Keratinocyte (primary cell): ENCODE data around the gene FSIP1. TPM values are rescaled to one million over a fixed set of nuclear protein-coding genes. Genes with fewer than 3 reads are reported as not detected.

Experiments used
- DNase-seq: peaks from one replicate; pipeline ENCODE4 v3.0.0-alpha.2; 2011; ENCODE audit warnings: low read depth, missing footprints, low spot score
- FAIRE-seq: peaks from 2 replicates; lab custom pipeline; 2011; peaks lifted over from hg19 to GRCh38; lab: Jason Lieb, UNC
- H2AFZ ChIP-seq: 2 replicates; pipeline ENCODE4 v1.6.0; 2012; ENCODE audit warnings: low read length, control low read depth, inconsistent platforms; ENCODE audit not compliant: control insufficient read depth
- H3K27ac ChIP-seq: 2 replicates; pipeline ENCODE4 v1.5.1; 2011; ENCODE audit warnings: low read length; ENCODE audit not compliant: control insufficient read depth, insufficient read depth
- H3K27me3 ChIP-seq: 3 replicates; pipeline ENCODE4 v1.6.0; 2011; ENCODE audit warnings: low read length; ENCODE audit not compliant: control insufficient read depth, insufficient read depth; ENCODE audit errors: extremely low read depth
- H3K36me3 ChIP-seq, 2 experiments: 2 replicates in 1 of 2; 3 replicates in 1 of 2; pipeline ENCODE4 v1.5.1; 2011; ENCODE audit warnings: low read length in 2 of 2, mild to moderate bottlenecking in 1 of 2; ENCODE audit not compliant: control insufficient read depth in 2 of 2, insufficient read depth in 2 of 2; ENCODE audit errors: extremely low read depth in 1 of 2
- H3K4me1 ChIP-seq: 3 replicates; pipeline ENCODE4 v1.5.1; 2011; ENCODE audit warnings: low read length; ENCODE audit not compliant: control insufficient read depth, insufficient read depth; ENCODE audit errors: extremely low read depth
- H3K4me2 ChIP-seq: 3 replicates; pipeline ENCODE4 v1.6.0; 2011; ENCODE audit warnings: low read depth, low read length; ENCODE audit not compliant: control insufficient read depth, insufficient read depth; ENCODE audit errors: extremely low read depth
- H3K4me3 ChIP-seq, 3 experiments: fragments of 200-600 bp in 1 of 3; sonication (generic) in 1 of 3; 2 replicates in 2 of 3; 3 replicates in 1 of 3; pipeline ENCODE4 v1.5.1; 2011 to 2016; ENCODE audit warnings: low read length in 3 of 3, mild to moderate bottlenecking in 3 of 3, control low read depth in 2 of 3, inconsistent platforms in 1 of 3, low read depth in 1 of 3, mixed read lengths in 1 of 3, mixed run types in 1 of 3, moderate library complexity in 1 of 3; ENCODE audit not compliant: control insufficient read depth in 2 of 3, insufficient read depth in 2 of 3; ENCODE audit errors: extremely low read depth in 1 of 3
- H3K79me2 ChIP-seq: 2 replicates; pipeline ENCODE4 v1.6.0; 2012; ENCODE audit warnings: low read length; ENCODE audit not compliant: control insufficient read depth, insufficient read depth
- H3K9ac ChIP-seq: 3 replicates; pipeline ENCODE4 v1.6.0; 2011; ENCODE audit warnings: low read length; ENCODE audit not compliant: control insufficient read depth, insufficient read depth; ENCODE audit errors: extremely low read depth
- H3K9me1 ChIP-seq: 3 replicates; pipeline ENCODE4 v1.6.0; 2011; ENCODE audit warnings: low read length; ENCODE audit not compliant: control insufficient read depth, insufficient read depth; ENCODE audit errors: extremely low read depth
- H3K9me3 ChIP-seq: 2 replicates; pipeline ENCODE4 v1.5.1; 2012; ENCODE audit warnings: low read depth, low read length; ENCODE audit not compliant: control insufficient read depth
- H4K20me1 ChIP-seq: 3 replicates; pipeline ENCODE4 v1.6.0; 2011; ENCODE audit warnings: low read length; ENCODE audit not compliant: control insufficient read depth, insufficient read depth; ENCODE audit errors: extremely low read depth
- CTCF ChIP-seq, 3 experiments: IDR thresholded peaks in 1 of 3; conservative IDR thresholded peaks in 1 of 3; optimal IDR thresholded peaks in 1 of 3; 2 replicates in 2 of 3; 3 replicates in 1 of 3; pipeline versions ENCODE3 to v1.5.1; 2011; ENCODE audit warnings: low read length in 3 of 3, mild to moderate bottlenecking in 3 of 3, moderate library complexity in 2 of 3, control low read depth in 1 of 3, inconsistent platforms in 1 of 3; ENCODE audit not compliant: insufficient read depth in 2 of 3; ENCODE audit errors: extremely low read depth in 1 of 3
- EZH2 ChIP-seq: IDR thresholded peaks from one replicate; pipeline ENCODE4 v1.6.1; 2012; ENCODE audit warnings: inconsistent platforms, mild to moderate bottlenecking, low read length, moderate library complexity
- dilution Hi-C: fragments of 300-500 bp; cut with MboI; formaldehyde crosslinking; loops from one replicate; pipeline ENCODE4 v1.7.0; 2020; ENCODE audit warnings: low sequenced_read_pairs; ENCODE audit not compliant: extremely low pct_ligation_motif_present
- polyA plus RNA-seq, 5 experiments: library from polyadenylated mRNA; depleted of rRNA in 3 of 5; stranded (reverse) in 3 of 5; stranded (forward) in 1 of 5; unstranded in 1 of 5; fragments of >200 nt; gene quantifications; 1 replicate in 1 of 5; 2 replicates in 3 of 5; 3 replicates in 1 of 5; pipeline versions ENCODE4 v1.2.1 to v1.2.3, GENCODE V29; 2011 to 2012; ENCODE audit warnings: missing spikeins in 2 of 5, low read depth in 1 of 5, low replicate concordance in 1 of 5

The FSIP1 gene
- polyA plus RNA-seq, 1 donor (not counting 4 experiments of a cell fraction or from before 2014, with no cell fraction given): 1.5 TPM

- Histone ChIP-seq H3K79me2 (no peaks in the 10 kb centered on the region), H3K9ac (no peak overlapping the region), H3K27me3 (no peaks in the 10 kb centered on the region), H3K9me1 (no peaks in the 10 kb centered on the region), H3K4me3 (no peak overlapping the region), H3K4me1 (no peaks in the 10 kb centered on the region), H3K4me2 (no peak overlapping the region), H3K36me3 (no peaks in the 10 kb centered on the region), H3K9me3 (no peaks in the 10 kb centered on the region), H2AFZ (no peak overlapping the region), H3K27ac (no peak overlapping the region), H4K20me1 (no peaks in the 10 kb centered on the region)
- DNase-seq (no peak), FAIRE-seq (no peak)
- dilution Hi-C loops: loop anchor here (25.0 kb wide), 1 partner anchor 131 kb away; no protein-coding TSS in a partner anchor
- TF ChIP-seq CTCF (optimal IDR thresholded peaks at IDR 0.05 in 1 of 3, IDR thresholded peaks at IDR 0.05 in 1 of 3, conservative IDR thresholded peaks at IDR 0.05 in 1 of 3; ENCODE audit: extremely low read depth in 1 of 3, insufficient read depth in 2 of 3, low read length in 3 of 3): no peak
- no peak for TF ChIP-seq EZH2
Observed at GRCh38 chr15:39767921-39768320, 14.7 kb downstream of the FSIP1 start.

GRCh38 chr15:39761006-39761405, 21.6 kb downstream of the FSIP1 start:
- TF ChIP-seq EZH2 (no peak), CTCF (optimal IDR thresholded peaks at IDR 0.05 in 1 of 3, IDR thresholded peaks at IDR 0.05 in 1 of 3, conservative IDR thresholded peaks at IDR 0.05 in 1 of 3; ENCODE audit: extremely low read depth in 1 of 3, insufficient read depth in 2 of 3, low read length in 3 of 3) (no peak)
- no peak overlapping the region for H3K27ac ChIP-seq
- no peaks in the 10 kb centered on the region for H3K79me2 ChIP-seq
- DNase-seq (no peak), FAIRE-seq (no peak)
- H3K4me1 ChIP-seq: no peaks in the 10 kb centered on the region
- H4K20me1 ChIP-seq: no peaks in the 10 kb centered on the region
- no peak overlapping the region for H3K9ac ChIP-seq
- H3K4me2 ChIP-seq: no peak overlapping the region
- no peaks in the 10 kb centered on the region for H3K36me3 ChIP-seq
- H3K4me3 ChIP-seq: no peak overlapping the region
- dilution Hi-C loops: loop anchor here (25.0 kb wide), 1 partner anchor 124 kb away; no protein-coding TSS in a partner anchor
- H3K9me3 ChIP-seq: no peaks in the 10 kb centered on the region
- H3K27me3 ChIP-seq: no peaks in the 10 kb centered on the region
- H2AFZ ChIP-seq: no peak overlapping the region
- no peaks in the 10 kb centered on the region for H3K9me1 ChIP-seq
